GM12878 (cell line): ENCODE results near the gene LXN.

ENCODE experiments used
- CHD4 ChIP-seq: fragments of 200-600 bp; sonication (generic); IDR thresholded peaks from 2 replicates; pipeline ENCODE4 v1.6.1; 2016; ENCODE audit warnings: mild to moderate bottlenecking
- CREB1 ChIP-seq: IDR thresholded peaks from 2 replicates; pipeline ENCODE4 v1.6.1; 2012; ENCODE audit warnings: low read depth, mild to moderate bottlenecking, inconsistent platforms
- JUND ChIP-seq: IDR thresholded peaks from 2 replicates; pipeline ENCODE4 v1.6.1; 2012; ENCODE audit warnings: low read depth, mild to moderate bottlenecking, low read length, improper control_type of control experiment, moderate library complexity
- TF ChIP-seq, protein P1 (sequence below), 3 experiments: IDR thresholded peaks in 2 of 3; conservative IDR thresholded peaks in 1 of 3; 2 replicates each; pipeline ENCODE4 v1.5.1; 2011; ENCODE audit warnings: low read depth in 3 of 3, low read length in 3 of 3, mild to moderate bottlenecking in 3 of 3, control low read depth in 2 of 3, moderate library complexity in 2 of 3, inconsistent platforms in 1 of 3, mixed read lengths in 1 of 3; ENCODE audit not compliant: control insufficient read depth in 2 of 3, insufficient read depth in 1 of 3; ENCODE audit errors: extremely low read depth in 1 of 3
- TF ChIP-seq, protein P2 (sequence below): IDR thresholded peaks from 2 replicates; pipeline ENCODE4 v1.6.1; 2011; ENCODE audit warnings: low read depth, mild to moderate bottlenecking, low read length, moderate library complexity, borderline replicate concordance; ENCODE audit errors: extremely low read depth

DNA sequence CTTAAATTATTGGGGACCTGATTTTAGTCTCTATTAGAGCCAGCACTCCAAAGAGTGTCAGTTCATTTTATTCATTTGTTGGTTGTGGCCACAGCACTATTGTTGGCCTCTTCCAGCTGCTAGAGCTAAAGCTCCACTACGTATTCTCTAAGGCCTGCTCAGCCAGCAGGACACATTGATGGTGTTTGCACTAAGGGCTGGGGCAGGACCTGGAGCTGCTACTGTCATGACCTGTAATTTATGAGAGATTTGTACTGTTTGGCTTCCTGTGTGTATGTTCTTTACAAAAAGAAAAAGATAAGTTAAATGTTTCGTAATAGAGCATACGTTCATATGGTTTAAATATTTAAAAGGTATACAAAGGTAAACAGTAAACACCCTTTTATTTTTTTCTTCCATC lies 20.0 kb downstream of the LXN start:
- TF ChIP-seq CHD4: no peak
- no peak for TF ChIP-seq CREB1
- TF ChIP-seq, protein P1, sequence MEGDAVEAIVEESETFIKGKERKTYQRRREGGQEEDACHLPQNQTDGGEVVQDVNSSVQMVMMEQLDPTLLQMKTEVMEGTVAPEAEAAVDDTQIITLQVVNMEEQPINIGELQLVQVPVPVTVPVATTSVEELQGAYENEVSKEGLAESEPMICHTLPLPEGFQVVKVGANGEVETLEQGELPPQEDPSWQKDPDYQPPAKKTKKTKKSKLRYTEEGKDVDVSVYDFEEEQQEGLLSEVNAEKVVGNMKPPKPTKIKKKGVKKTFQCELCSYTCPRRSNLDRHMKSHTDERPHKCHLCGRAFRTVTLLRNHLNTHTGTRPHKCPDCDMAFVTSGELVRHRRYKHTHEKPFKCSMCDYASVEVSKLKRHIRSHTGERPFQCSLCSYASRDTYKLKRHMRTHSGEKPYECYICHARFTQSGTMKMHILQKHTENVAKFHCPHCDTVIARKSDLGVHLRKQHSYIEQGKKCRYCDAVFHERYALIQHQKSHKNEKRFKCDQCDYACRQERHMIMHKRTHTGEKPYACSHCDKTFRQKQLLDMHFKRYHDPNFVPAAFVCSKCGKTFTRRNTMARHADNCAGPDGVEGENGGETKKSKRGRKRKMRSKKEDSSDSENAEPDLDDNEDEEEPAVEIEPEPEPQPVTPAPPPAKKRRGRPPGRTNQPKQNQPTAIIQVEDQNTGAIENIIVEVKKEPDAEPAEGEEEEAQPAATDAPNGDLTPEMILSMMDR (IDR thresholded peaks at IDR 0.05 in 2 of 3, conservative IDR thresholded peaks at IDR 0.05 in 1 of 3; ENCODE audit: control insufficient read depth in 2 of 3, extremely low read depth in 1 of 3, insufficient read depth in 1 of 3, low read depth in 3 of 3, low read length in 3 of 3): no peak
- TF ChIP-seq, protein P2, sequence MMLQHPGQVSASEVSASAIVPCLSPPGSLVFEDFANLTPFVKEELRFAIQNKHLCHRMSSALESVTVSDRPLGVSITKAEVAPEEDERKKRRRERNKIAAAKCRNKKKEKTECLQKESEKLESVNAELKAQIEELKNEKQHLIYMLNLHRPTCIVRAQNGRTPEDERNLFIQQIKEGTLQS: no peak
- no peak for TF ChIP-seq JUND
